DLD1 (cell line): ENCODE data around the gene SH2D3A.
"Not testable (repeated sequence)": the region's sequence is repeated elsewhere in the genome, so short reads cannot be mapped to it uniquely, and the experiment has no call there.

Source experiments
- in situ Hi-C: cut with HindIII; loops from 2 replicates; pipeline ENCODE4 v1.10.0; 2017; ENCODE audit warnings: low sequenced_read_pairs

The SH2D3A gene

GRCh38 chr19:6762253-6762797 is 4.9 kb downstream of the SH2D3A start:
- in situ Hi-C loops: not testable (repeated sequence)

- in situ Hi-C loops: no loop called here
Measured at GRCh38 chr19:6761053-6761676, 6.1 kb downstream of the SH2D3A start.

GRCh38 chr19:6760606-6761005 is 6.6 kb downstream of the SH2D3A start:
- in situ Hi-C loops: no loop called here

GRCh38 chr19:6754653-6755463 is 12.4 kb downstream of the SH2D3A start:
- in situ Hi-C loops: no loop called here

GRCh38 chr19:6754136-6754535 is 13.1 kb downstream of the SH2D3A start:
- in situ Hi-C loops: no loop called here

GRCh38 chr19:6753178-6754031 is 13.8 kb downstream of the SH2D3A start:
- in situ Hi-C loops: no loop called here

GRCh38 chr19:6752256-6753177 is 14.7 kb downstream of the SH2D3A start:
- in situ Hi-C loops: no loop called here

- in situ Hi-C loops: no loop called here
Measured at GRCh38 chr19:6751189-6751588, 16.0 kb downstream of the SH2D3A start.

GRCh38 chr19:6750062-6750461 is 17.2 kb downstream of the SH2D3A start:
- in situ Hi-C loops: no loop called here

- in situ Hi-C loops: not testable (repeated sequence)
Measured at GRCh38 chr19:6748543-6748942, 18.7 kb downstream of the SH2D3A start.

GRCh38 chr19:6745965-6746364 is 21.3 kb downstream of the SH2D3A start:
- in situ Hi-C loops: no loop called here

- in situ Hi-C loops: no loop called here
Measured at GRCh38 chr19:6744381-6745301, 22.6 kb downstream of the SH2D3A start.

GRCh38 chr19:6743714-6744380 is 23.4 kb downstream of the SH2D3A start:
- in situ Hi-C loops: no loop called here

GRCh38 chr19:6743066-6743465 is 24.2 kb downstream of the SH2D3A start:
- in situ Hi-C loops: no loop called here

- in situ Hi-C loops: no loop called here
Measured at GRCh38 chr19:6740589-6741343, 26.5 kb downstream of the SH2D3A start.

GRCh38 chr19:6739883-6740588 is 27.2 kb downstream of the SH2D3A start:
- in situ Hi-C loops: no loop called here

- in situ Hi-C loops: no loop called here
Measured at GRCh38 chr19:6739390-6739882, 27.8 kb downstream of the SH2D3A start, which contains the start of gene TRIP10. TSS of gene TRIP10 (plus strand) at chr19:6739680. CDS start at chr19:6739762, 82 bp downstream.
